ENCODE data around the gene FAM24B.
"Not testable (repeated sequence)": the region's sequence is repeated elsewhere in the genome, so short reads cannot be mapped to it uniquely, and the experiment has no call there.

Gene FAM24B

DNA sequence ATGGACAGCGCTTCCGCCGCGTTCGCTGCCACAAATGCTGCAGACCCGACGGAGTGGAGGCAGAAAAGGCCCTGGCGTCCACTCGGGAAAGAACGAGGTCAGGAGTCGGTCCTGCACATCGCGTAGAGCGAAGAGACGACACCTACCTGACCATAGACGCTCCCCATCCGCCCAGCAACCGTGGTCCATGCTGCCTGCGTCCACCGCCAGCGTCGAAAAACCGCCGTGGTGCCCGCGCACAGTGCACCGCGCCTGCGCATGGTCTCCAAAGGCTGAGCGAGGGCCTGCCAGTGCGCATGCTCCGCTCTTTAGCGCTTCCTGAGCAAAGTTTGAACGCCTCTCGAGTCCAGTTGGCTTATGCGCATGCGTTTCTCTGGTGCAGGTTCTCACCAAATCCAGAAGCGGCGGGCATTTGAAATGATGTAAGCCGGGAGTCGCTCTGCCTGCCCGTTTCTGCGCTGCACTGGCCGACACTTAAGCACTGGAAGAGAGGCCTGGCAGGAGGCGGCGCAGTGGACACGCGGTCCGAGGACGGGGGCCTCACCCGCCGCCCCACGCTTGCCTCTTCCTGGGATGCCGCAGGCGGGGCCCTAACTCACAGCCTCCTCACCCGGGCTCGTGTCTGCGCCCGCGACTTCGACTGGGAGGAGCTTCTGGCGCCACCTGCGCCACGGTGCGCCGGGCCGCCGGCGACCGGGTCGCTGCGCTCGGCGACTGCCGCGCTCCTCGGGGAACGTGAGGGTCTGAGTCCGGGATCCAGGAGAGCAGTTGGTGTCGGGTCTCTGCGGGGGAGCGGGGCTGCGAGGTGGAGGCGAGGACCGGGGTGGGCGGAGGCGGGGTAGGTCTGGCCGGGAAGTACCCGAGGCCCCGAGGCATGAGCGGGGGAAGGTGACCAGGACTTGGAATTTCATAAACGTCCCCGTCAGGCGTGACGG lies at the start of gene FAM24B:
Gene FAM24B (minus strand): TSS at position 243 of the 935 bp plus-strand sequence. CDS start 29,066 bp downstream, outside the sequence.
- peak; percentile 97 for DNase-seq (ENCODE audit: low read depth)

DNA sequence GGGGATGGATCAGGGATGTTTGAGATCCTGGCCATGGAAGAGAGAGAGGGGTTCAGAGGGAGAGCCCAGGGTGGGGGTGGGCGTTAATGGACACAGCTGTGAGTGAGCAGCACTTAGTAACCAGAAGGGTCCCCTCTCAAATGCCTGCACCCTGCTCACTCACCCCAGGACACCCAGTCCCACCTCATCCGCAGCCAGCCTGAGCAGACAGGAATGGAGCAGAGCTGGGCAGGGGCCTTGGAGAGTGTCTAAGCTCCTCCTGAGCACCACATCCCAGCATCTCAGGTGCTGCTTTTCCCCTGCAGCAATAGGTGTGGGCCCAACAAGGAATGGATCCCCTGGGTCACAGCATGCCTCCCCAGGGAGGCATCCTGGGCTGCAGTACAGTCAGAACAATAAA lies 36.3 kb upstream of the FAM24B start:
- no peak for DNase-seq (ENCODE audit: low read depth)

- DNase-seq (ENCODE audit: low read depth) = peak; percentile 3
These were observed 32.6 kb upstream of the FAM24B start for GRCh38 chr10:122911889-122912484.

DNA sequence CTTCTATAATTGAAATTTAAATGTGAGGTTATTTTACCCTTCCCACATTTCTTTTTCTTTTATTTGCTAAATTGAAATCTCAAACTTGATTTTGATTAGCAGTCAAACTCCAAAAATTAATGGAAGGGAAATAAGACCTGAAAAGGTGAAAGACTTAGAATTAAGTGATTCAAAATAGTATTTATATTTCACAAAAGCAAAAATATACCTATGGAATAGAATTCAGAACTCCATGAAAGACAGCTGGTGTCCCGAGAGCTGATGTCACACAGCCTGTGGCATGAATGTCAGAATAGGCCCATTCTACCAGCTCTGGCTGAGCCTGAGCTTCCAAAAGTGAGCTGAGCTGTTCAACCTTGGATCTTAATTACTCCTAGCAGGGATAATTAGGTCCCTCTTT lies 30.9 kb upstream of the FAM24B start, which contains the start of gene FAM24A:
Gene FAM24A (plus strand): TSS at position 301 of the 400 bp plus-strand sequence. CDS start 1,025 bp downstream, outside the sequence.
- no peak for DNase-seq (ENCODE audit: low read depth)

DNA sequence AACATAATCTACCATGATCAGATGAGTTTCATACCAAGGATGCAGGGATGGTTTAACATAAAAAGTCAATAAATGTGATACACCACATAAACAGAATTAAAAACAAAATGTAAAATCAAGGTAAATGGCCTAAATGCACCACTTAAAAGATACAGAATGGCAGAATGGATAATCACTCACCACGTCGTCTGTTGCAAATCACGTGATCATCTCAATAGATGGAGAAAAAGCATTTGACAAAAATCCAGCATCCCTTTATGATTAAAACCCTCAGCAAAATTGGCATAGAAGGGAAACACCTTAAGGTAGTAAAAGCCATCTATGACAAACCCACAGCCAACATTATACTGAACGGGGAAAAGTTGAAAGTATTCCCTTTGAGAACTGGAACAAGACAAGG lies 24.5 kb upstream of the FAM24B start:
- not testable (repeated sequence) for DNase-seq (ENCODE audit: low read depth)

GRCh38 chr10:122894261-122894944 lies 15.0 kb upstream of the FAM24B start:
- DNase-seq (ENCODE audit: low read depth) = no peak

DNA sequence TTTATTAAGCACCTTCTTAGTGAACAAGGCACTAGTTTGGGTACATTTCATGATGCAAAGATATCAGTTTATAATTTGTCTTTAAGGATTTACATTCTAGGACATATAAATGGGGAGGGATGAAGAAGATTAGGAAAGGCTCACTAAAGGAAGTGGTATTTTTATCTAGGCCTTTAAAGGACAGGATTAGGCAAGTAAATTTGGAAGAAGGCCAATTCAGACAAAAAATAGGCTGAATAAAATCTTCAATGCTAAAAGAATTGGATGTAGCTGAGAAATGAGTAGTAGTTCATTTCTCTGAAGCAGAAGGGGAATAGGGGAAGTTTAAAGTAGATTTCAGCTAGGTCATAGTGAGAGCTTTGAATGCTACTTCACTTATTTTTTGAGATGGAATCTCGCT lies 4.8 kb upstream of the FAM24B start:
- DNase-seq (ENCODE audit: low read depth) = no peak

DNA sequence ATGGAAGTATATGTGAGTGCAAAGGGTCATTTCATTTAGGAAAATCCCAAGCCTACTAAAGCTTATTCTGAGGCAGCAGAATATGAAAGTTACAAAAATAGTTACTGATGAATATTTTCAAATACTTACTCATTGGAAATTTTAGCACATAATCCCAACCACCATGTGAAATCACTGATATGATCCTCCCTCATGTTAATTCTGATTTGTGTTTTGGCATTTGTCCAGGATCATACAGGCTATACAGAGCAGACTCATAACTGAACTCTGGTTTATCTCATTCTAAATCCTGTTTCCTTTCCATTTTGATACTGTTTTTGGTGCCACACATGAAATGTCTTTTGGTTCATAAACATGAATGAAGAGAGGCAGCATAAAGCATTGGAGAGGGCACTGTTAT lies 3.4 kb upstream of the FAM24B start:
- DNase-seq (ENCODE audit: low read depth) = no peak

DNA sequence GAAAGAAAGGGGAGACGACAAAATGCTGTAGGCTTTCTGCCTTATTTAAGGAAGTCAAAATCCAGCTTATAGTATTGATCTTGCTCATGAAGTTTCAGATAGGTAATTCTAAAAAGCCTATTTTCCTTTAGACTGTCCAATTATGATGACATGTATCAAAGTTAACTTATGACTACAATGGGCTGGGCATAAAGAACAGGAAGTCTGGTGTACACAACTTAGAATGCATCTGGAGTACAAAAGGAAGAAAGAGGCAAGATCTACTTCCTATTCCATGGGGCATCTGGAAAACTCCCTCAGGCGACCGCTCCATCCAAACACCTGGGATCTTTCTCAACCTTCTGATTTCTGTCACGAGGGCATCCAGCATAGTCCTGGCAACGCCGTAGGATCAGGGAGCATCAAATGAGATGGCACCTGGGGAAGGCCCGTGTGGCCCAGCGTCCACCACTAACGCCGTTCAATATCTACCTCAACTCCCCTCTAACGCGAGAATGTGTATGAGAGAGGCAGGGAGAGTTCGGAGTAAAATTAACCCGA lies 512 bp downstream of the FAM24B start:
- no peak for DNase-seq (ENCODE audit: low read depth)

DNA sequence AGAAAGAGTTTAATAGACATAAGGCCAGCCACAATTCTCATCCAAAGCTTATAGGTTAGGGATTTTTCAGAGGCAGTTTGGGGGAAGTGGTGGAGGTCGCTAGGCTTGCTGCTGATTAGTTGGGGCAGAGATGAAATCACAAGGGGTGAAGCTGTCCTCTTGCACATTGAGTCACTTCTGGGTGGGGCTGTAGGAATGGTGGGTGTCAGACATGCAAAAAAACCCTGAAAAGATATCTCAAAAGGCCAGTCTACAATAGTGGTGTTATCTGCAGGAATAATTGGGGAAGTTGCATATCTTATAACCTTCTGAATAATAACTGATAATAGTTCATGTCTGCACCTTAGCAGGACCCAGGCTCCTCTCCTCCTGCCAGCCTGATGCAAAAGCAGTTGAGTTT lies 2.1 kb downstream of the FAM24B start:
- DNase-seq (ENCODE audit: low read depth) = no peak

DNA sequence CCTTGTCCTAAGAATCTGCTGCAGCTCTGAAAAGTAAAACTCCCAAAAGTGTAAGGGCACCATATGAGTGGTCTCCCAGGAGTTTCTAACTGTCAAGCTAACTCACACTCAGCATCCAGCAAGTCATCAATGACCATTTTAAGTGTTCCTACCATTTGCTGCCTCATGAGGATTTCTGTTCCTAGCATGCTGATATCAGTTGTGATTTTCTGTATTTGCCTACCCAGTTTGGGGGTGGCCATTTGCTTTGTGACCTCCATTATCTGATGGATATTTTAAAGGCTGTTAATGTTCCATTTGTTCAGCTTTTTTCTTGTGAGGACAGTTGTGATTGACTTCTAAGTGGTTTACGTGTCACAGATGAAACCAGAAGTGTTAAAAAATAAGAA lies 2.9 kb downstream of the FAM24B start:
- no peak for DNase-seq (ENCODE audit: low read depth)

- no peak for DNase-seq (ENCODE audit: low read depth)
These were observed 3.4 kb downstream of the FAM24B start for GRCh38 chr10:122875843-122876466.

- DNase-seq (ENCODE audit: low read depth) = not testable (repeated sequence)
These were observed 7.4 kb downstream of the FAM24B start for GRCh38 chr10:122871947-122872346.

DNA sequence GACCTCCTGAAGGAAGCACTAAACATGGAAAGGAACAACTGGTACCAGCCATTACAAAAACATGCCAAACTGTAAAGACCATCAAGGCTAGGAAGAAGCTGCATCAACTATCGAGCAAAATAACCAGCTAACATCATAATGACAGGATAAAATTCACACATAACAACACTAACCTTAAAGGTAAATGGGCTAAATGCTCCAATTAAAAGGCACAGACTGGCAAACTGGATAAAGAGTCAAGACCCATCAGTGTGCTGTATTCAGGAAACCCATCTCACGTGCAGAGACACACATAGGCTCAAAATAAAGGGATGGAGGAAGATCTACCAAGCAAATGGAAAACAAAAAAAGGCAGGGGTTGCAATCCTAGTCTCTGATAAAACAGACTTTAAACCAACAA lies 10.6 kb downstream of the FAM24B start:
- not testable (repeated sequence) for DNase-seq (ENCODE audit: low read depth)

DNA sequence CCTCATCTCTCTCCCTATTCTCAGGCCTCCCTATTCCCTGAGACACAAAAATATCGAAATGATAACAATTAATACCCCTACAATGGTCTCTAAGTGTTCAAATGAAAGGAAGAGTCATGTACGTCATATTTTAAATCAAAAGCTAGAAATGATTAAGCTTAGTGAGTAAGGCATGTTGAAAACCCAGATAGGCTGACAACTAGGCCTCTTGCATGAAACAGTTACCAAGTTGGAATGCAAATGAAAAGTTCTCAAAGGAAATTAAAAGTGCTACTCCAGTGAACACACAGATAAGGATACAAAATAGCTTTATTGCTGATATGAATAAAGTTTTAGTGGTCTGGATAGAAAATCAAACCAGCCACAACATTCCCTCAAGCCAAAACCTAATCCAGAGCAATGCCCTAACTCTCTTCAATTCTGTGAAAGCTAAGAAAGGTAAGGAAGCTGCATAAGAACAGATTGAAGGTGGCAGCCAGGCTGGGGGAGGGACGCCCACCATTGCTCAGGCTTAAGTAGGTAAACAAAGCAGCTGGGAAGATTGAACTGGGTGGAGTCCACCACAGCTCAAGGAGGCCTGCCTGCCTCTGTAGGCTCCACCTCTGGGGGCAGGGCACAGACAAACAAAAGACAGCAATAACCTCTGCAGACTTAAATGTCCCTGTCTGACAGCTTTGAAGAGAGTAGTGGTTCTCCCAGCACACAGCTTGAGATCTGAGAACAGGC lies 12.5 kb downstream of the FAM24B start:
- DNase-seq (ENCODE audit: low read depth) = not testable (repeated sequence)

- no peak for DNase-seq (ENCODE audit: low read depth)
These were observed 14.5 kb downstream of the FAM24B start for GRCh38 chr10:122864901-122865300.

GRCh38 chr10:122864194-122864592 lies 15.2 kb downstream of the FAM24B start:
- no peak for DNase-seq (ENCODE audit: low read depth)

DNA sequence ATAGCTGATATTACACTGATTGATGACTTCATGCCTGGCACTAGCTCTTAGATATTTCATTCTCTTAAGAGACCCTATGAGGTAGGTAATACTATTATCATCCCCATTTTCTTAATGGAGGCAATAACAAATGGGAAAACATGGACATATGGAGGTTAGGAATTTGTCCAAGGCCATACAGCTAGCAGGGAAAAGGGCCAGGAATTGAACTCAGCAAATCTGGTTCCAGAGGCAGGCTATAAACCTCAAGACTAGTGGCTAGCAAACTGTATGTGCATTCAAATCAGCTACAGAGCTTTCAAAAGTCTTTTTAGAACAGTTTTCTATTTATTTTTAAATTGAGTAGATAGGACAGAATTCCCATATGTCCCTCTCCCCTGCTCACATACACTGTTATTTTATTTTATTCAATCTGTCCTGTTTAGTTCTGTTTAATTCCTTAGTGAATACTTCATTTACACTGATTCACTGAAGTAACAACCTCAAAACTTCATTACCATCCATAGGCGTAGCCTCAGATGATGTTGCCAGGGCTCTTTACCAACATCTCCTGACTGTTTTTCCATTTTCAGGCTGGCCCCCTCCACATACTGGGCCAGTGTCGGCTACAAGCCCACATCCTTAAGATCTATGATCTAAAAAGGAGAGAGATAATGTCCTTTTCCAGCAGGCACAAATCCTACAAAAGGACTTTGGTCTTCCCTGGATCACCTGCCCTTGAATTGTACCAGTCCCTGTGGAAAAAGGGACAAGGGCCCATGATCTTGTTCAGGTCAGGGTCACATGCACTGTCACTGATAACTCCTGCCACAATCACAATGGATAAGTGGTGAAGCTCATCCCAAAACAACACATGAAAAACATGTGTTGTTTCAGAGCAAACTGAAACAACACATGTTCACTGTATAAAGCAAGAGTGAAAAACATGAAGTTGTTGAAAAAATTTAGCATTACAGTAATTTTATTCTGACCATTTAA lies 15.9 kb downstream of the FAM24B start:
- DNase-seq (ENCODE audit: low read depth) = no peak

GRCh38 chr10:122861711-122862161 lies 17.6 kb downstream of the FAM24B start:
- peak; percentile 38 for DNase-seq (ENCODE audit: low read depth)

- no peak for DNase-seq (ENCODE audit: low read depth)
These were observed 19.9 kb downstream of the FAM24B start for GRCh38 chr10:122859527-122859926.

Measured in stromal cell of bone marrow (primary cell).